ENCODE measurements around the gene SSU72.

SSU72 gene

GRCh38 chr1:1600861-1601563 lies 26.3 kb upstream of the SSU72 start:
- in situ Hi-C loops (cut with MboI; ENCODE audit: low sequenced_read_pairs, unreplicated experiment) = no loop called here

GRCh38 chr1:1599935-1600860 lies 25.5 kb upstream of the SSU72 start, which contains the start of gene FNDC10:
TSS of gene FNDC10 (minus strand) at chr1:1600135. CDS start at chr1:1600015, 120 bp downstream.
- DNase-seq (ENCODE audit: low spot score) = peak; percentile 57
- no peak for TF ChIP-seq CTCF (IDR thresholded peaks at IDR 0.05; ENCODE audit: borderline replicate concordance, control extremely low read depth, extremely low read depth, insufficient read depth, missing control alignments)
- in situ Hi-C loops (cut with MboI; ENCODE audit: low sequenced_read_pairs, unreplicated experiment) = no loop called here

More at GRCh38 chr1:1600861-1601563, 26.3 kb upstream of the SSU72 start:
- DNase-seq (ENCODE audit: low spot score) = no peak
- no peak for TF ChIP-seq CTCF (IDR thresholded peaks at IDR 0.05; ENCODE audit: borderline replicate concordance, control extremely low read depth, extremely low read depth, insufficient read depth, missing control alignments)

- in situ Hi-C loops (cut with MboI; ENCODE audit: low sequenced_read_pairs, unreplicated experiment) = no loop called here
- DNase-seq (ENCODE audit: low spot score) = peak; percentile 72
- TF ChIP-seq CTCF (IDR thresholded peaks at IDR 0.05; ENCODE audit: borderline replicate concordance, control extremely low read depth, extremely low read depth, insufficient read depth, missing control alignments) = peak; percentile 18
These were observed 24.6 kb upstream of the SSU72 start for GRCh38 chr1:1599030-1599934.

GRCh38 chr1:1598720-1599029 lies 24.0 kb upstream of the SSU72 start:
- in situ Hi-C loops (cut with MboI; ENCODE audit: low sequenced_read_pairs, unreplicated experiment) = no loop called here
- no peak for TF ChIP-seq CTCF (IDR thresholded peaks at IDR 0.05; ENCODE audit: borderline replicate concordance, control extremely low read depth, extremely low read depth, insufficient read depth, missing control alignments)
- DNase-seq (ENCODE audit: low spot score) = no peak

- in situ Hi-C loops (cut with MboI; ENCODE audit: low sequenced_read_pairs, unreplicated experiment) = no loop called here
- no peak for DNase-seq (ENCODE audit: low spot score)
- no peak for TF ChIP-seq CTCF (IDR thresholded peaks at IDR 0.05; ENCODE audit: borderline replicate concordance, control extremely low read depth, extremely low read depth, insufficient read depth, missing control alignments)
These were observed 23.5 kb upstream of the SSU72 start for GRCh38 chr1:1598051-1598719.
